ENCODE data around the gene FAM193B.

Gene FAM193B

DNA sequence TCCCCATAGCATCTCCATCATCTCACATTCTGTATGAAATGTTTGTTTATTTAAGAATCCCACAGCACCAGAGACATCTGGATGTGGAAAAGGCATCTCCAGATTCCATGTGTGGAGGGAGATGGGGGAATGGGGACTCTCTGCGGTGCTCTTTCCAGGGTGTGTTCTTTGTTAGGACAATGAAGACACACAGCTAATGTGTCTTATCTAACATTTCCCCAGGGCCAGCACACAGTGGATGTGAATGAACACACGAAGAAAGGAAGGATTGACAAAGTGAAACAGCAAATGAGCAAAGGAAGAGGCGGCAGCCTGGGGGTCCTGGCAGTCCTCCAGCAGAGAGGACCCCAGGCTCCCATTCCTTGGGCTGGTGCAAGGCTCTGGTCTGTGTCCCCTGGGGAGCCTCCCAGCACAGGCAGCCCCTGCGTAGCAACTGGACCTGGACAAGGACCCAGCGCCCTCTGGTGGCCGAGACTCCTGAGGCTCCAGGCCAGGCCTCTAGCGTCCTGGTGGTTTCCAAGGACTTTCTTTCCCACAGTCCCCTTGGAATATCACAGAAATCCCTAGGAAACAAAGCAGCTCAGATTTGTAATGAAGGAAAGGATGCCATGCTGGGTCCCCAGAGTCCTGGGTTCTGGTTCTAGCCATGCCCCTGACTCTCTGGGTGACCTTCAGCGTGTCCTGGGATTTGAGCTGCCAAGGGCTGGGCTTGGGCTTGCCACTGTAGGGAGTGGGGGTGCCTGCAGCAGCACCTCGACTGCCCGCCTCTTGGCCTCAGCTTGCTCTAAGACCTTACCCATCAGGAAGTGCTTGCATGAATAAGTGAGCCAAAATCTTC, 53.5 kb downstream of the FAM193B start:
- peak; percentile 66 to 86 (median 82) for DNase-seq (ENCODE audit: low read depth in 3 of 3)

DNA sequence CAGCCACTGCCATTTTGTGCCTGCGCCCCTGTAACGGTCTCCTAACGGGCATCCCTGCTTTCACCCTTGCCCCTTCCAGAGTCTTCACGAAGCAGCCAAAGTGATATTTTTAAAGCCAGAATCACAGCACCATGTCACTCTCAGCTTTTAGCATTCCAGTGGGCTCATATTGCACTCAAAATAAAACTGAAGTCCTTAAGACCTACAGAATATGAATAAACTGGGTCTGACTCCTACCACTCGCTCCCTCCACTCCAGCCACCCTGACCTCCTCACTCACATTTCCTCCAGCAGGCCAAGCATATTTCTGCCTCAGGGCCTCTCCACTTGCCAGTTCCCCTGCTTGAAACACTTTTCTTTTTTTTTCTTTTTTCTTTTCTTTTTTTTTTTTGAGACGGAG, 54.5 kb downstream of the FAM193B start:
- no peak for DNase-seq (ENCODE audit: low read depth in 3 of 3)

DNA sequence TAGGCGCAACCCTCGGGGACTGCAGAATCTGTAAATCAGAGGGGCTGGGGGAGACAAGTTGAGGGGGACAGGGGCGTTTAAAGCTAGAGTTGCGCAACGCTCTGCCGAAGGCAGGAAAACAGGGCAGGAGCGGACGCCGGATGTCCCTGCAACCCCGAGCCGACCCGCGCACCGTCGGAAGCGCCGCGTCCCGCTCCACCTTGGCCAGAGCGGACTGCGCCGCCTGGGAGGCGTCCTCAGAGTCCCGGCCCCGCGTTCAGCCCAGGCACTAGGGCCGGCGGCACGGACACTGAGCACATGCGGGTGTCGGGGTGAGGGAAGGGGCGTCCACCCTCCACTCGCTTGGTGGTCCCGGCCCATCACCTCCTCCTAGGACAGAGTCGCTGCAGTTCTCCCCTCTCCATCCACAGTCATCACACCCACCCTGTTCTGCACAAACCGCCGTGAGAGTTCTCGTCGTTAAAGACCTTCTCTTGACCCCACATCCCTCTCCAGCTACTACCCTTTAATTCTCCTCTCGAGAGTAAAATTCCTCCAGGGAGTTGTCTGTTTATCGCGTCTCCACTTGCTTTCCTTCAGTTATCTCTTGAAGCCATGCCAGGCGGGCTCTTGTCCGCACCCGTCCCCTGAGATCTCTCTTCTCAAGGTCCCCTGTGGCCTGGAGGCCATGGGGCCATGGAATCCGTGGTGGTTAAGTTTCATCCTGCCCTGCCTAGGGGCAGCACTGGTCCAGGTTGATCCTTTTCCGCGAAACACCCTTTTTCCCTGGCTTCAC, 56.2 kb downstream of the FAM193B start:
- no peak for DNase-seq (ENCODE audit: low read depth in 3 of 3)

DNA sequence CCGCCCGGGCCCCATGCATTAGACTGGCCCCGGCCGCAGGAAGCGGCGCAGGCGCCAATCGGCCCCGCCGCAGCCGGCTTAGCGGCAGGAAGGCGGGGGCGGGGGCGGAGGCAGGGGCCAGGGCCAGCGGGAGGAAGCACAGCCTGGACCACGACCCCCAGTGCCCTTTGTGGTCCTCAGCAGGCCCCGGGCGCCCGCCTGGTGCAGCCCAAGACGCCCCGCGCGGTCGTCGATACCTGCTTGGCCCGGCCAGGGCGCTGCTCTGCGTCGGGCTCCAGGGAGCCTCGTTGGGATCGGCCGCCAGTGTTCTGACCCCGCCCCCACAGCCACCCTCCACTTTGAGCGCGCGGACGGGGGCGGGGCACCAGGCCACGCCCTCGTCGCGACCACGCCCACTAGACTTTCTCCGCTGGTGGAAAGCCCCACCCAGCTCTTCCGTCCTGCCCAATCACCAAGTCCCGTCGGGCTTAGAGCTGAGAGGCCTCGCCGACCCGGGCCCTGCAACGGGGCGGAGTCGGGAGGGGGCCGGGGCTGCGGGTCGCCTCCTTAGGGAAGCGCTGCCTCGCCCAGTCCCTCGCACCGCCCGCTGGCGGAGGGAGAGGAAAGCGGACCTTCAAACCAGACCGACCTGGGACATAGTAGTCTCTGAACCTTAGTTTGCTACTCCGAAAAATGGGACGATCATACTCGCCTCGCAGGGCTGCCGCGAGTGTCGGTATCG, 56.9 kb downstream of the FAM193B start, which contains the start of gene PDLIM7:
TSS of gene PDLIM7 (minus strand) at position 313 of the 721 bp plus-strand sequence. CDS start 1,092 bp downstream, outside the sequence.
- DNase-seq (ENCODE audit: low read depth in 3 of 3) = peak; percentile 87 to 97 (median 94)

DNA sequence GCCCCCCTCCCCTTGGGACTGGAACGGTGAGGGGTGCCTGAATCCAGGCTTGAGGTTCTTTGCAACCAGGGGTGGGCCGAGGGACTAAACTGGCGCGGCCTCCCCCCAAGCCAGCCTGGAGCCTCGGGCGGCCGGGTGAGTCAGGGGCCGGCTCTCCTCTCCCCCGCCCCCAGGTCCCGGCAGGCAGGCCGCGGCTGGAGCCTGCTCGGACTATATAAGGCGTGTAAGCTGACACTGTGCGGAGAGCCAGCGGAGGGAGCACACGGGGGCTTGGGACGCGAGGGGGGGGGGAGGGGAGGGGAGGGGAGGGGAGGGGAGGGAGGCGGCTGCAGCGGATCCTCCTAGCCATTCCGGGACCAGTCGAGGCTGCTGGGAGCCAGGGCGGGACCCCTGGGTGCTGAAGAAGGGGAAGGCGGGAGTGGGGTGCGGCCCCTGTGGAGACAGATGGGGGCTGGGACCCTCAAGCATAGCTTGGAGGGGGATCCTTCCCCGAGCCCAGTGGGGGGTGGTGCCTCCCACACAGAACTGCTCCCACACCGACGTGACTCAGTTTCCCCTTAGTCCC, 57.6 kb downstream of the FAM193B start:
- no peak for DNase-seq (ENCODE audit: low read depth in 3 of 3)

DNA sequence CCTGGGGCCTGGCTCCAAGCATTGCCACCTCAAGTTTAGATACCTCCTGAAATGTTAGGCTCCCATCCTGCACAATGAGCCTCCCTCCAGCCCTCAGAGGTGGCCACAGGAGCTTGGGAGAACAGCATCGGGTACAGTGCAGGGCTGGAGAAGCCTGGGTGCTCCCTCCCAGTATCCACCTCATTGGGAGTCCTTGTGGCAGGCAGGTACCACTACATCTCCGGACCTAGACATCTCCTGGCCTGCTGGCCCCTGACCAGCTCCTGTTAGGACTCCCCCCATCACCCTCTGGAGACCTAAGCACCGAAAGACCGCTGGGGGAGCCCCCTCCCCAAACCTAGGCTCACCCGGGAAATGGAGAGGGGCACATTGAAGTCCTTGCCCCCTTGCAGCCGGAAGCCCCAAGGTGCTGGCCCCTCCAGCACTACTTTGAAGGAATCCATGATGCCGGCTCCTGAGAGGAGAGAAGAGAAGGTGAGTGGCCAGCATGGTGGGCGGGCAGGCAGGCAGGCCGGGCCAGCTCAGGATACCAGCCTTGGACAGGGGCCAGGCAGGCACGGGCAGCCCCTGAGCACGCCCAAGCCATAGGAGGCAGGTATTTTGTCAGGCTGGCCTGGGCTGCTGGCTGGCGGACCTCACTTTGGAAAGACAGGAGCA, 58.2 kb downstream of the FAM193B start:
- no peak for DNase-seq (ENCODE audit: low read depth in 3 of 3)

DNA sequence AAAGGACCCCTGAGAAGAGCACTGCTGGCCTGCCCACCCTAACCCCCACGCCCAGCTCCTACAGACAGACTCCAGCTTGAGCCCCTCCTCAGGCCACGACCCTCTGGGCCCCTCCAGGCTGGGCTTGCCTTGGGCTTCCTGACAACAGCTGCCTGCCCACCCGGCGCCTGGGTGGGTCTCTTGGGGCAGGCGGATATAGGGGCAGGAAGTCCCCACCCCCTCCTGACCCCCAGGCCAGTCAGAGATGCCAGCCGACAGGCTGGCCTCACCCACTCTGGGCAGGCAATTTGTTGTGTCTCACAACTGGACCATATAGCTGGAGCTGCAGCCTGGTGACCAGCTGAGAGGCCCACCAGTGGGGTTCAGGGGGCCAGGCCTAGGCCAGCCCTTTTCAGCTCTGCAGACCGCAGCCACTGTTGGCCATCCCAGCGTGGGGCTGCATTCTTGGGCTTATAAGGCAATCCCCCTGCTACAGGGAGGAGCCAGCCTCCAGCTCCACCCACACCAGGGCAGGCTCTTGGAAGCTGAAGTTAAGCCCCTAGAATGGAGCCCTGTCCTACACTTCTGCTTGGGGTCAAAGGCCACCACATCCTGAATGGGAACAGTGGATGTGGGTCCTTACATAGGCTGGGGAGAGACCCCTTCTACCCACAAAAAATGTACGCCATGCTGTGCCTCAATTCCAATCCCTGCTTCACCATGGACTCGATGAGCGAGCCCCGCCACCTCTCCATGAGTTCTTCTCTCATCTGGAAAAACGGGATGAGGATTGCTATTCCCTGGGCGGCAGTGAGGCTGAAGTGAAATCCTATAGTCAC, 58.9 kb downstream of the FAM193B start:
- DNase-seq (ENCODE audit: low read depth in 3 of 3) = no peak

DNA sequence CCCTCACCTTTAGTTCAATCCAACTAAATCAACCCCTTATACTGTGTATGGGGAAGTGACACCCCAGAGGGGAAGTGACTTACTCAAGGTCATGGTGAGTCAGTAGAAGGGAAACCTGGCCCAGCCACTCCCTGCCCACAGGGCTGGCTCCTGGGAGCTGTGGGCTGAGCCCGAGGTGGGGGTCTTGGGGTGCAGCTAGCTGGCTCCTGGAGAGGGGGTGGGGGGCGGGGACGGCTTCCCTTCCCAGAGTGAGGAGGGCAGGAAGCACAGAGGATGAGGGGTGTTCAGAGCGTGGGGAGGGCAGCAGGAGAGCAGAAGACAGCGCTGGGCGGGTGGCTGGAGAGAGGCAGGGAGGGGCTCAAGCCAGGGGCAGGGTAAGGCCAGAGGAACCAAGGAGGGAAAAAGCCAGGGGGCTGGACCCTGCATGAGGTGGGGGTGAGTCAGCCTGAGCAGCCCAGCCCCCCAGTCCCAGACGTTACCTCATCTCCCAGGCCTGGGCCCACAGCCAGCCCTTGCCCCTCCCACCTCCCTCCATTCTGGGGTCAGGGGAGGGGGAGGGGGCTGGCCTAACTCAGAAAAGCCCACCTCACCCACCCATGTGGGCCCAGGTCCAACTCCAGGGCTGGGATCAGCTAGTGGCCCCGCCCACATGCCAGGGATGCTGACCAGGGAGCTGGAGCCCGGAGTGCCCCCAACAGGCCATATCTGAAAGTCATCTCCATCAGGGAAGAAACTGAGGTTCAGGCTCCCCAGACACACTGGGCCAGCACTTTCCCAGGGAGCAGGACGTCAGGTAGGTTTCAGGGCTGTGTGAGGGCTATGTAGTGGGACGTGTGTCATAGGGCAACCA, 59.8 kb downstream of the FAM193B start:
- no peak for DNase-seq (ENCODE audit: low read depth in 3 of 3)

DNA sequence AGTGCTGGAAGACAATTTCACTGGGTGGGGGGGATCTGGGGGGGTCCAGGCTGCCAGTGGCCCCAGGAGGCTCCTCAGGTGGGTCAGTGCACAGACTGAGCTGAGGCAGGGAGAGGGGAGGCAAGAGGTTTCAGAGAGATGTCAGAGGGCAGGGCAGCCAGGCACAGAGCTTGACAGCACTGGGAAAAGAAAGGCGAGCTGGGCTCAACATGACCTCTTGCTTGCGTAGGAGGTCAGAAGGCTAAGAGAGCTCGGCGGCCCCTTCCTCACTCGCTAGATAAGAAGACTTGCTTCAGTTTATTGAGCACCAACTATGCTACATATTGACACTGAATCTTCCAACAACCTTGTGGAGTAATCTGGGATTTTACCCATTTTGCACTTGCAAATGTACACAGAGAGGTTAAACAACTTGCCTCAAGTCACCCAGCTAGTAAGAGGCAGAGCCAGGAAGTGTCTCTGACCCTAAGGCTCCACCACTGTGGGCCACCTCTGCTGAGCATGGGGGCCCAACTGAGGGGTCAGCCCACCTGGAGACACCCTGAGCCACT, 60.5 kb downstream of the FAM193B start:
- no peak for DNase-seq (ENCODE audit: low read depth in 3 of 3)

DNA sequence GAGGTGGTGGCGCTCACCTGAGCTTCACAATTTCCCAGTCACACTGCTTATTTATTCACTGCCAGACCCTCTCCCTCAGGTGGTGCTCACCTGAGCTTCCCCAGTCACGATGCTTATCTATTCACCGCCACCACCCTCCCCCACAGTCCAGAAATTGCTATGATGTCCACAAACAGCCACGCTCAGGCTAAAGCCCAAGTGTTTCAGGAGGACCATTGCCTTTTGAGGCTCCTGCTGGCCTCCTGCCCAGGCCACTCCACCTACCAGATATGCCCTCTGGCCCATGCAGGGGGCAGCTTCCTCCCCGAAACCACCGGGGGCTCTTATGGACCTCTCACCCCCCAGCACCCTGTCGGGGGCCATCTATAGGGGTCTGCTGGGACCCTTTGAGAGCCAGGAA, 61.5 kb downstream of the FAM193B start:
- DNase-seq (ENCODE audit: low read depth in 3 of 3) = no peak

DNA sequence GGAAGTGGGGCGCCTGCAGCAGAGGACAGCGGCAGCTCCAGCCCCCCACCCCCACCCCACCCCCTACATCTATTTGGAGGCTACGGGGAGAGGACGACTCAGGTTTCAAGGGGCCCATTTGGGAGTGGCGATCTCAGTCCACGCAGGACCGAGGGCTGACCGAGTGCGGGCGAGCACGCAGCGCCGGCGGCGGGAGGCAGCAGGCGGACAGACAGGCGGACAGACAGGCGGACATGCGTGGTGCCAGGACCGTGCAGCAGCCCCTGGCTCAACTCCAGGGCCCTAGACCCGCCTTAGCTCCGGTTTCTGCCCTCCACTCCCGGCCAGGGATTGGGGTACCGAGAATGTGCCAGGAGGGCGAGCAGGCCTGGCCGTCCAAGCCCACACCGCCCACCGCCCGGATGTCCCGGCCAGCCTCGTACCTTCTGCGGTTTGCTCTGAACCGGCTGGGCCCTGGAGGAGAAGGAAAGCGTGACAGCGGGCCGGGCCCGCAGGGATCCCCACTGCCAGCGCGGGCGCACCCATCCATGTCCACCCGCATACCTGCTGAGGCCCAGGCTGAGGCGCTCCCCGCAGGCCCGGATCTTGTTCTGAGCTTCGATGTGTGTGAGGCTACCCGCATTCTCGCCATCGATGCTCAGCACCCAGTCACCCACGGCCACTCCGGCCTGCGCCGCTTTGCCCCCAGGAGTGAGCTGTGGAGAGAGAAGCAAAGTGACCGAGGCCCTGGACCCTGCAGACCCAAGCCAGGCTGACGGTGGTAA, 62.2 kb downstream of the FAM193B start:
- DNase-seq (ENCODE audit: low read depth in 3 of 3) = no peak

DNA sequence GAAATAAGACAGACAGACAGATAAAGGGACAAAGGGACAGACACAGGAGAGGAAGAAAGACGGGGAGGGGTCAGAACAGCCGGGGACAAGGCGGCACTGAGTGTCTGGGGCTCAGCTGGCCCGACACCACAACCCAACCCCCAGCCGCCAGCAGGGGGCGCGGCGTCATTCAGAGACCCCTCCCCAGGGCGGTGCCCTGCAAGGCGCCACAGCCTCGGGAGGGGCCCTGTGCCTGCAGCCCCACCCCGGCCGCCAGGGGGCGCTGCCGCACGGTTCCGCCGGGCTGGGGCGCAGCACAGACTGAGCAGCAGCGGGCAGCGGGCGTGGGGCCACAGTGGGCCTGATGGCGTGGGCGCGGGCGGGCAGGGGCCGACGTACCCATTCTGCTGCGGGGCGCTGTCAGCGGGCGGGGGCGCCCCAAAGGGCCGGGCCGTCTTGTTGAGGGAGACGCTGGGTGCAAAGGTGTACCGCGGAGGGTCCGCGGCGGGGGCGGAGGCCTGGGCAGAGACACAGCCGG, 62.9 kb downstream of the FAM193B start:
- no peak for DNase-seq (ENCODE audit: low read depth in 3 of 3)

DNA sequence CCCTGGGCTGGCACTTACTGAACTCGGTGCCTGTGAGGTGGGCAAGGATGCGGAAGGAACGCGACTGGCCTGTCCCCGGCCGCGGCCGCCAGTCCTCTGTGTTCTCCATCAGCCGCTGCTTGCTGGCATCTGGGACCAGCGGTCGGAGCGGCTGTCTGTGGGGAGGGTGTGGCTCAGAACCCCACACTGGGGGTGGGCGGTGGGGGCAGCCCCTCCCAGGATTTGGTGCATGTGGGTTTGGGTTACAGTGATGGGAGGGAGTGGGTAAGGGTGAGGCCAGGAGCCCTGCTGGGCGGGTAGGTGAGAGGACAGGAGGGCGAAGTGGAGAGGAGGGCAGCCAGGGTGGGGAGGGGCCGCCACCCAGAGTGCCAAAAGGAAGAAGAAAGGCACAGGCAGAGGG, 63.4 kb downstream of the FAM193B start:
- no peak for DNase-seq (ENCODE audit: low read depth in 3 of 3)

DNA sequence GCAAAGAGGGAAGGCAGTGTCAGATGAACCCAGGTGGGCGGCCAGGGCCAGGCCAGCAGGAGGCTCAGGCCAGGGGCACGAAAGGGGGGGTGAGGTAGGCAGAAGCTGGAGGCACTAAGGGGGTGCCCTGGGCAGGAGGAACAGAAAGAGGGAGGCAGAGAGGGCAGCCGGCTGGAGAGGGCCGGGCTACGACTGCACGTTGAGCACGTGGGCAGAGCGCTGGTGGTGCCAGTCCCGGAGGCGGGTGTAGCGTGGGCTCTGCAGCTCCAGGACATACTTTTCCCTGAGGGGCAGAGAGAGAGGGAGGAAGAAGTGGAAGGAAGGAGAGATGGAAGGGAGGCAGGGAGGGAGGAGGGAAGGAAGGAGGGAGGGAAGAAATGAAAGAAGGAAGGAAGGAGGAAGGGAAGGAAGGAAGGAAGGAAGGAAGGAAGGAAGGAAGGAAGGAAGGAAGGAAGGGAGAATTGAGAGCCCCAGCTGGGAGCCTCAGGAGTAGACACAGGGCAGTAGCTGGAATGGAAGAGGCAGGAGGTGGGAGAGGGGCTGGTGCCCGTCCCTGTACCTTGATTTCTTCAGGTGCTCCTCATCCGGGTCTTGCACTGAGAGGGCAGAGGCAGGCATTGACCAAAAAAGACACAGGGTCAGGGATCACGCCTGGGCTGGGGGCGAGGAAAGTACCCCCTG, 63.9 kb downstream of the FAM193B start:
- no peak for DNase-seq (ENCODE audit: low read depth in 3 of 3)

DNA sequence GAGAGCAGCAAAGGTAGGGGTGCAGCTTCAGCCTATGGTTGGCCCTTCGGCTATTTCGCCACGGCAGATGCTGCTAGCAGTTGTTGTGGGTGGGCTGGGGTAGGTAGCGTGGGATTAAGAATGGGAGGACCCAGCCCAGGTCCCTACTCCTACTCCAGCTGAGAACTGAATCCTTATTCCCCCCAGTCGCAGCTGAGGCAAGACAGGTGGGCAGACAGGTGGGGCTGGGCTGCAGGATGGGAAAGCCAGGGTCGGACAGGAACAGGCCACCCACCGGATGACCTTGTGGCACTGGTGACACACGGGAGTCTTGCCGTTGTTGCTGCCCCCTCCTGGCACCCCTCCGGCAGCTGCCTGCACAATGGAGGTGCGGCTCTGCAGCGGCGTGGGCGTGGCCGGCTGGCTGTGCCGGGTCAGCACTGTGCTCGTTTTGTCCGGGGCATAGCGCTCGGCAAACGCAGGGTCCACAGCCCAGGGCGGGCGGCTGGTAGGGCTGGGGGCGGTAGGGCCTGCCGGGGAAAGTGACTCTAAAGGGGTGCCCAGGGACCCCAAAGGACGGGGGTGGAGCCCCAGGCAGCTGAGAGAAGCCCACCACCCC, 65.1 kb downstream of the FAM193B start:
- DNase-seq (ENCODE audit: low read depth in 3 of 3) = no peak

DNA sequence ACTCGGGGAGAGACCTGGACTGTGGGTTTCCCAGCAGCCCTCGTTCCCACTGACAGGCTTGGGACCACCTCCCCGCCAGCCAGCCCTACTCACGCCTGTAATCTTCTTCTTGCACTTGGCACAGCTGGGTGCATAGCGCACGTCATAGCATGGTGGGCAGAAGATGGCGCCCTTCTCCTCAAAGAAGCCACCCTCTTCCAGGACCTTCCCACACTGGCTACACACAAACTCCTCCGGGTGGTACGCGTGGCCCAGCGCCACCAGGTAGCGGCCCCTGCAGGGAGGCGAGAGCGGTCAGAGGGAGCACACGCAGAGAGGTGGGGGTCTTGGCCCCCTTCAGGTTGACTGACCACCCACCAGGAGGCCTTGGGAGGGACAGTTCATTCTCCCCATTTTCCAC, 66.4 kb downstream of the FAM193B start:
- DNase-seq (ENCODE audit: low read depth in 3 of 3) = no peak

DNA sequence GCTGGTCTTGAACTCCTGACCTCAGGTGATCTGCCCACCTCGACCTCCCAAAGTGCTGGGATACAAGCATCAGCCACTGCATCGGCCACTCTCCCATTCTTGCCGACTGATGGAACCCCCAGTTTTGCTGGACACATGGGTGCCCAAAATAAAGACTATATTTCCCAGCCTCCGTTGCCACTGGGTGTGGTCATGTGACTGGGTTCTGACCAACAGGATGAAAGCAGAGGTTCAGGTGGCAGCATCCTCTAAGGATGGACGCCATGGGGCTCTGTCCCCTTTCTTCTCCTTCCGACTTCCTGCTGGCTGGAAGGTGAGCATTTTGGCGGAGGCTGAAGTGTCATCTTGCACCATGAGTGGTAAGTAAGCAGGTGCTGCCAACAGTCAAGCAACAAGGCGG, 67.2 kb downstream of the FAM193B start:
- DNase-seq (ENCODE audit: low read depth in 3 of 3) = no peak

Data from stimulated activated CD4-positive, alpha-beta T cell treated with anti-CD3 and anti-CD28 coated beads, TNF-alpha, amount 100 ng/mL, for 48 hours (primary cell).